Tibial nerve (tissue), 4 donors: ENCODE data around the gene NFKBIZ.

Experiments
- CTCF ChIP-seq, 5 experiments: fragments of 200-600 bp in 3 of 5; fragments of 450-650 bp in 2 of 5; sonication (generic) in 3 of 5; IDR thresholded peaks; one replicate each; pipeline ENCODE4 v1.5.1; 2016 to 2019; ENCODE audit warnings: antibody characterized with exemption in 5 of 5, mild to moderate bottlenecking in 3 of 5, moderate library complexity in 2 of 5
- EP300 ChIP-seq, 2 donors: sonication (generic); formaldehyde crosslinking; IDR thresholded peaks; one replicate each; pipeline ENCODE4 v1.6.1; 2017; ENCODE audit warnings: antibody characterized with exemption in 2 of 2, mild to moderate bottlenecking in 1 of 2
- POLR2A ChIP-seq, 2 donors: fragments of 450-650 bp; IDR thresholded peaks; one replicate each; pipeline ENCODE4 v1.6.1; 2017; ENCODE audit warnings: antibody characterized with exemption in 2 of 2, mild to moderate bottlenecking in 2 of 2, moderate library complexity in 2 of 2

GRCh38 chr3:101836652-101837598 lies 12.4 kb upstream of the NFKBIZ start:
- TF ChIP-seq CTCF (IDR thresholded peaks at IDR 0.05) (no peak), POLR2A (IDR thresholded peaks at IDR 0.05) (no peak), EP300 (IDR thresholded peaks at IDR 0.05) (peak in 1 of 2 donors; percentile 11)
